ENCODE data around the gene C6orf62. TPM values are rescaled to one million over a fixed set of nuclear protein-coding genes. Genes with fewer than 3 reads are reported as not detected.
"Not testable (repeated sequence)": the region's sequence is repeated elsewhere in the genome, so short reads cannot be mapped to it uniquely, and the experiment has no call there.

Gene C6orf62
- polyA plus RNA-seq, 3 donors: 45.5 to 78.8 (median 55.4) TPM

GRCh38 chr6:24752503-24752902 is 33.5 kb upstream of the C6orf62 start:
- Mint-ChIP-seq H3K36me3 (peaks cover 10 to 11% of the 10 kb centered on the region in 2 donors), H3K27me3 (ENCODE audit: low read depth in 3 of 3) (peaks cover 0 to 2% (median 2%) of the 10 kb centered on the region in 3 donors), H3K27ac (peak overlapping the region in 1 of 7 donors; percentile 10), H3K9me3 (peaks cover 12 to 18% (median 15%) of the 10 kb centered on the region in 7 donors), H3K4me3 (no peak overlapping the region), H3K4me1 (peaks cover 34% of the 10 kb centered on the region)
- intact Hi-C loops (cut with micrococcal nuclease): no loop called here
- no peaks in the 10 kb centered on the region for H4K20me1 ChIP-seq (ENCODE audit: insufficient read depth, low read length)
- no peak overlapping the region for H3K27ac ChIP-seq (ENCODE audit: low read depth in 1 of 2, low read length in 2 of 2)
- H3K9ac ChIP-seq (ENCODE audit: insufficient read depth, low read length, poor library complexity, severe bottlenecking): no peak overlapping the region
- H3K9me3 ChIP-seq (replicated peaks in 1 of 2; ENCODE audit: control insufficient read depth in 1 of 2, insufficient read depth in 1 of 2, low read length in 2 of 2): peaks cover 7% of the 10 kb centered on the region in 2 donors
- 58% methylated on average over 2 of the region's 2 CpGs for WGBS (ENCODE audit: insufficient coverage)
- peak overlapping the region; percentile 44 for H2AFZ ChIP-seq (ENCODE audit: insufficient read depth, low read depth, low read length, poor library complexity, severe bottlenecking)
- no peak overlapping the region for H3K4me3 ChIP-seq (replicated peaks in 1 of 3; ENCODE audit: low read depth in 2 of 3, low read length in 3 of 3)
- TF ChIP-seq CTCF (IDR thresholded peaks at IDR 0.05): no peak
- no peaks in the 10 kb centered on the region for H3K27me3 ChIP-seq (ENCODE audit: control insufficient read depth in 2 of 2, insufficient read depth in 2 of 2, low read length in 2 of 2)
- no peak for DNase-seq
- no peaks in the 10 kb centered on the region for H3K36me3 ChIP-seq (replicated peaks in 1 of 2; ENCODE audit: control insufficient read depth in 1 of 2, insufficient read depth in 2 of 2, low read length in 2 of 2)
- H3K4me1 ChIP-seq (ENCODE audit: control insufficient read depth in 1 of 2, insufficient read depth in 2 of 2, low read length in 2 of 2): peaks cover 28 to 32% of the 10 kb centered on the region in 2 donors
- H3K4me2 ChIP-seq (replicated peaks; ENCODE audit: extremely low read depth, low read length, poor library complexity, severe bottlenecking): no peak overlapping the region
- no peaks in the 10 kb centered on the region for H3K79me2 ChIP-seq (ENCODE audit: insufficient read depth, low read length)

GRCh38 chr6:24750878-24751277 is 31.9 kb upstream of the C6orf62 start:
- H4K20me1 ChIP-seq (ENCODE audit: insufficient read depth, low read length); H3K9me3 ChIP-seq (replicated peaks in 1 of 2; ENCODE audit: control insufficient read depth in 1 of 2, insufficient read depth in 1 of 2, low read length in 2 of 2); DNase-seq; H3K27me3 Mint-ChIP-seq (ENCODE audit: low read depth in 3 of 3); H2AFZ ChIP-seq (ENCODE audit: insufficient read depth, low read depth, low read length, poor library complexity, severe bottlenecking); H3K4me2 ChIP-seq (replicated peaks; ENCODE audit: extremely low read depth, low read length, poor library complexity, severe bottlenecking); H3K36me3 ChIP-seq (replicated peaks in 1 of 2; ENCODE audit: control insufficient read depth in 1 of 2, insufficient read depth in 2 of 2, low read length in 2 of 2); intact Hi-C loops (cut with micrococcal nuclease); H3K27me3 ChIP-seq (ENCODE audit: control insufficient read depth in 2 of 2, insufficient read depth in 2 of 2, low read length in 2 of 2); H3K4me3 Mint-ChIP-seq; H3K4me3 ChIP-seq (replicated peaks in 1 of 3; ENCODE audit: low read depth in 2 of 3, low read length in 3 of 3); H3K9ac ChIP-seq (ENCODE audit: insufficient read depth, low read length, poor library complexity, severe bottlenecking); H3K79me2 ChIP-seq (ENCODE audit: insufficient read depth, low read length); H3K27ac ChIP-seq (ENCODE audit: low read depth in 1 of 2, low read length in 2 of 2): not testable (repeated sequence)
- H3K4me1 ChIP-seq (ENCODE audit: control insufficient read depth in 1 of 2, insufficient read depth in 2 of 2, low read length in 2 of 2): peaks cover 26 to 32% of the 10 kb centered on the region in 2 donors
- Mint-ChIP-seq H3K9me3 (peaks cover 12 to 18% (median 15%) of the 10 kb centered on the region in 7 donors), H3K27ac (peak overlapping the region in 2 of 7 donors; percentile 25 to 46), H3K4me1 (peaks cover 30% of the 10 kb centered on the region), H3K36me3 (peaks cover 10 to 11% of the 10 kb centered on the region in 2 donors)
- WGBS (ENCODE audit: insufficient coverage): no CpG with 5 or more reads among the region's 3 CpGs
